Stimulated activated naive CD8-positive, alpha-beta T cell treated with anti-CD3 and anti-CD28 coated beads, Interleukin-15, amount 100 ng/mL, for 72 hours (primary cell): Measurements from ENCODE around the gene PLAA.
"Not testable (repeated sequence)": the region's sequence is repeated elsewhere in the genome, so short reads cannot be mapped to it uniquely, and the experiment has no call there.

ENCODE experiments used
- ATAC-seq: fragments of 150-1000 bp; cut with Tn5 transposase; 2 replicates; pipeline ENCODE4 v1.10.0; 2021; ENCODE audit warnings: mild to moderate bottlenecking, moderate library complexity
- DNase-seq, 2 donors: peaks; one replicate each; pipeline ENCODE4 v3.0.0; 2021 to 2022
- H3K27ac Mint-ChIP-seq, 2 donors: one replicate each; pipeline ENCODE4 v1.8.0; 2022; ENCODE audit warnings: mild to moderate bottlenecking in 2 of 2, mixed read lengths in 2 of 2, moderate library complexity in 2 of 2
- H3K27me3 Mint-ChIP-seq: one replicate; pipeline ENCODE4 v1.8.0; 2022; ENCODE audit warnings: mixed read lengths
- H3K4me1 Mint-ChIP-seq: one replicate; pipeline ENCODE4 v1.8.0; 2022; ENCODE audit warnings: mild to moderate bottlenecking, mixed read lengths
- H3K4me3 Mint-ChIP-seq, 2 donors: one replicate each; pipeline ENCODE4 v1.8.0; 2022; ENCODE audit warnings: mild to moderate bottlenecking in 2 of 2, mixed read lengths in 2 of 2, moderate library complexity in 1 of 2
- H3K9me3 Mint-ChIP-seq, 2 donors: one replicate each; pipeline ENCODE4 v1.8.0; 2022; ENCODE audit warnings: mixed read lengths in 2 of 2

The PLAA gene

GRCh38 chr9:26888271-26888670, 58.8 kb downstream of the PLAA start:
- H3K4me3 Mint-ChIP-seq = no peak overlapping the region
- DNase-seq = no peak
- no peaks in the 10 kb centered on the region for H3K27me3 Mint-ChIP-seq
- ATAC-seq = no peak
- peak overlapping the region in 1 of 2 donors; percentile 60 for H3K27ac Mint-ChIP-seq
- peaks cover 43% of the 10 kb centered on the region for H3K4me1 Mint-ChIP-seq
- peaks cover under 1 to 1% of the 10 kb centered on the region in 2 donors for H3K9me3 Mint-ChIP-seq

DNA sequence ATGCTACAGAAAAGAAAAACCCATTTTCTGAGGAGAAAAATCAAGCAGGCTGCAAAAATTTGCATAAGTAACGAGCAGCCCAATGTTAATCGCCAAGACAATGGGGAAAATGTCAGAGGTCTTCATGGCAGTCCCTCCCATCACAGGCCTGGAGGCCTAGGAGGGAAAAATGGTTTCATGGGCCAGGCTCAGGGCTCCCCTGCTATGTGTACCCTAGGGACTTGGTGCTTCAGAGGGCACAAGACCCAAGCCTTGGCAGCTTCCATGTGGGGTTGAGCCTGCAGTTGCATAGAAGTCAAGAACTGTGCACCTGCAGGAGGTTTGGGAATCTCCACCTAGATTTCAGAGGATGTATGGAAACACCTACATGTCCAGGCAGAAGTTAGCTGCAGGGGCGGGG, 64.9 kb downstream of the PLAA start:
- ATAC-seq (no peak), DNase-seq (no peak)
- Mint-ChIP-seq H3K27me3 (no peaks in the 10 kb centered on the region), H3K27ac (no peak overlapping the region), H3K4me3 (no peak overlapping the region), H3K4me1 (no peaks in the 10 kb centered on the region), H3K9me3 (peaks cover 19 to 20% of the 10 kb centered on the region in 2 donors)

DNA sequence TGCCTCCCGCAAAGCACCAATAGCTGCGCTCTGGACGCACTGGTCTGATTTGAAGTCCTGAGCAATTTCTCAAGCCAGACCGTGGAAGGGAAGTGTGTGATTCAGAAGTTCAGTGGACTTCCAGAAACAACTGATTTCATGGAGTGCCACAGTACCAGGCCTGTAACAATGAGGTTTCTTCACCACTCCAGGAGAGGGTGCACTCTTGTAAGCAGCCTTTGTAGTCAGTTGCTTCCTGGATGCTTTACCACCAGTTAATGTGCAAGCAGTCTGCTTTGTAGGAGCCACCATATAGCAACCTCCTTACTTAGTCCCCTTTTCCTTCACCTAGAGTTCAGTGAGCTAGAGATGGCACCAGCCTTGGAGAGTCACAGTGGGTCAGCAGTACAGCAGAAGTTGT, 66.8 kb downstream of the PLAA start:
- H3K4me1 Mint-ChIP-seq = no peaks in the 10 kb centered on the region
- no peak for ATAC-seq
- no peaks in the 10 kb centered on the region for H3K27me3 Mint-ChIP-seq
- H3K27ac Mint-ChIP-seq = no peak overlapping the region
- DNase-seq = no peak
- H3K4me3 Mint-ChIP-seq = no peak overlapping the region
- H3K9me3 Mint-ChIP-seq = peaks cover 19 to 20% of the 10 kb centered on the region in 2 donors

DNA sequence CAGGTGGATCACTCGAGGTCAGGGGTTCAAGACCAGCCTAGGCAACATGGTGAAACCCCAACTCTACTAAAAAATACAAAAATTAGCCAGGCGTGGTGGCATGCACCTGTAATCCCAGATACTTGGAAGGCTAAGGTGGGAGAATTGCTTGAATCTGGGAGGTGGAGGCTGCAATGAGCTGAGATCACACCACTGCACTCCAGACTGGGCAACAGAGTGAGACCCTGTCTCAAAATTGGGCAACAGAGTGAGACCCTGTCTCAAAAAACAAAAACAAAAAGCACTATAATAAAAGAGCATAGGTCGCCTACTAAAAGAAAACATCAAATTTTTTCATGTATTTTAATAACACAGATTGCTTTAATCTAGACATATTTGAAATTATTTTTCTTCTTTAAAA, 71.9 kb downstream of the PLAA start:
- peaks cover 0 to 11% of the 10 kb centered on the region in 2 donors for H3K9me3 Mint-ChIP-seq
- not testable (repeated sequence) for H3K4me1 Mint-ChIP-seq, ATAC-seq, H3K27ac Mint-ChIP-seq, H3K27me3 Mint-ChIP-seq, DNase-seq, H3K4me3 Mint-ChIP-seq

DNA sequence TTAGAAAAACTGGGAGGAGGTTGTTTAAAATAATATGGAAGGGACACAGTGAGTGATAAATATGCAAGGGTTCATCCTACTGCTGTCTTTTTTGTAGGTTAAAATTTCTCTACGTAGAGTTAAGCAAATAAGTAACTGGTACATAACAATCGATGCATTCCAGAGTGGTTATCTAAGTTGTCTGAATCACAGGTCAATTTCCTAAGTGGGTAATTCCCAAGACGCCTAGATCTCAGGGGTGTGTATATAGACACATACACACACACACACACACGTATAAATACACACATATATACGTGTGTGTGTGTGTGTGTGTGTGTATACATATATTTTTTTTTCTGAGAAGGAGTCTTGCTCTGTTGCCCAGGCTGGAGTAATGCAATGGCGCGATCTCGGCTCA, 76.8 kb downstream of the PLAA start:
- Mint-ChIP-seq H3K4me1 (no peaks in the 10 kb centered on the region), H3K9me3 (no peaks in the 10 kb centered on the region), H3K27me3 (no peaks in the 10 kb centered on the region), H3K4me3 (no peak overlapping the region), H3K27ac (no peak overlapping the region)
- no peak for DNase-seq
- ATAC-seq = no peak

- no peaks in the 10 kb centered on the region for H3K27me3 Mint-ChIP-seq
- H3K27ac Mint-ChIP-seq = no peak overlapping the region
- H3K4me1 Mint-ChIP-seq = no peaks in the 10 kb centered on the region
- no peak overlapping the region for H3K4me3 Mint-ChIP-seq
- DNase-seq (no peak), ATAC-seq (no peak)
- no peaks in the 10 kb centered on the region for H3K9me3 Mint-ChIP-seq
These were observed 84.0 kb downstream of the PLAA start for GRCh38 chr9:26863074-26863473.

GRCh38 chr9:26856413-26857032, 90.5 kb downstream of the PLAA start:
- ATAC-seq (peak; percentile 53), DNase-seq (peak; percentile 17 to 24)
- H3K4me1 Mint-ChIP-seq = no peaks in the 10 kb centered on the region
- H3K27me3 Mint-ChIP-seq = no peaks in the 10 kb centered on the region
- no peak overlapping the region for H3K4me3 Mint-ChIP-seq
- no peak overlapping the region for H3K27ac Mint-ChIP-seq
- H3K9me3 Mint-ChIP-seq = no peaks in the 10 kb centered on the region
